ENCODE measurements around the gene KCNIP4.

KCNIP4 gene

DNA sequence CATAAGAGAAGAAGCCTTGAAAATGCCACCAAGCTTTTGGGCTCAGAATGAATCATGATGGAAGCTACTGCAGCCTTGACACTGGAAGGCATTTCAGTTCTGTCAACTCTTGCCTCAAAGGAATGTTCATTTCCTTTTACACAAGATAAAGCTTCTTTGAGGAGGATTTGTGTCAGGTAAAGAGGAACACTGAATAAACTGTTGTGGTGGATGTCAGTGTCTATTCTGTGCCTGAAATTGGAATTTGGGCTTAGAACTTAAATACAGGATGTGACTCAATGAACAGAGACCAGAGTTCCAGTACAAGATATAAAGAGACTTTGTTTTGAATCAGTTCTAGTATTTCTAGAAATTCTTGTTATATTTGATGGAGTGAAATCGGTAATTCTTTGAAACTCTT is 935.1 kb downstream of the KCNIP4 start:
- DNase-seq = no peak

GRCh38 chr4:21012851-21013331 is 935.7 kb downstream of the KCNIP4 start:
- DNase-seq = no peak

DNA sequence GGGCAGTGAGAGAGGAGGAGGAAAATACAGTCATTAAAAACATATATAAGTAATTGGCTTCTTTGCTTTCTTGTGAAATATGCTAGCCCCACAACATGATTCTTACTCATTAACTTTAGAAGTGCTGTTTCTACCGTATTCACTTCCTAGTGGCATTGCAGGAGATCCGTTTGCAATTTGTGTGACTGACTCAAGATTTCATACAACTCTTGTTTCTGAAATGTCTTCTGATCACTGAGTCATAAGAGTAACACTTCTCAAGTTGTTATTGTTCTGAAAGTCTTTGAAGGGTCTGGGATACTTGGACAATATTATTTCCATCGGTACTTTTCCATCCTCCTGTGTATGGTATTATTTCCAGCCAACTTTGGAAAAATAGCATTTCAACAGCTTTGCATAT is 937.5 kb downstream of the KCNIP4 start:
- DNase-seq = no peak

DNA sequence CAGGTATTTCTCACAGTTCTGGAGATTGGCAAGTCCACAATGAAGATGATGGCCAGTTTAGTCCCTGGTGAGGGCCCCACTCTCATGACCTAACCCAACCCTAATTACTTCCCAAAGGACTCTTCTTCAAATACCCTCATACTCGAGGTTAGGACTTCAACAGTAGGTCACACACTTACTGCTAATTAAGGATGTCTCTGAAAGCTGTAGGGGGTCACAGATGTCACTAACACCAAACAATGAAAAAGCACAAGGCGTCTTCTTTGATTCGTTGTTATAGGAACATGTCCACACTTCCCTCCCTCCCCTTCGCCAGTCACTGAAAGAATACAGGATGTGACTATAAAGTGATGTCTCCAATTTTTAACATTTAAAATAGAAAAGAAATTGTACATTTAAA is 938.6 kb downstream of the KCNIP4 start:
- DNase-seq = no peak

GRCh38 chr4:21005647-21006046 is 942.9 kb downstream of the KCNIP4 start:
- DNase-seq = no peak

DNA sequence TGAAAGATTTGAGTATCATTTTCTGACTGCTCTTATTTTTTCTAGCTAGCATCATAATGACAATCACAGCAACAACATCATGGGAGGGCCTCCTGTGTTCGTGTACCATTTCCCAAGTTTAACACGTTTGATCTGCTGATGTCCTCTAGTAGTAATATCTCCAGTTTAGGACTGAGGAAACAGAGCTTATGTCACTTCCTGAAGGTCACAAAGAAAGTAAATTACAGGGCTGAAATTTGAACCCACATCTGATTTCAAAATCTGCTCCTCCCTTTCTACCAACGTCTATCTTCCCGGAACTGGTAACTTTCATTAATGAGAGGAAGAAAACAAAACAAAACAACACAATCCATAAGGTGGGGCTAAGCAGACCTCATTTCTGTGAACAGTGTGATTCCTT is 945.6 kb downstream of the KCNIP4 start:
- no peak for DNase-seq

DNA sequence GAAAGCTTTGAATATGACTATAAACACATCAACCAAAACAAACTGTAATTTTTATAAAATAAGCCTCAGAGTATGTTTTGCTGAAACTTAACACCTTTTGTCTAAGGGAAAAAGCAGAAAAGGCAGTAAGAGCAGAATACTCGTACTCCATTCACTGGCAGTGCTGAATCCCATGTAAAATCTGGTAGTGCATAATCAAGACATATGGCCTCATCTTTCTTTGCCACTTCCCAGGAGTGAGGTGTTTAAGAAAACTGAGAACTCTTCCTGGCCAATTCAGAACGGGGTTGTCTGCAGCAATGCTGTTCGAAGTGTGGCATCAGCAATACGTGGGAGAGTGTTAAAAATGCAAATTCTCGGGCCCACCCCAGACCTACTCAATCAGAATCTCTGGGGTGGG is 946.3 kb downstream of the KCNIP4 start:
- DNase-seq = no peak

DNA sequence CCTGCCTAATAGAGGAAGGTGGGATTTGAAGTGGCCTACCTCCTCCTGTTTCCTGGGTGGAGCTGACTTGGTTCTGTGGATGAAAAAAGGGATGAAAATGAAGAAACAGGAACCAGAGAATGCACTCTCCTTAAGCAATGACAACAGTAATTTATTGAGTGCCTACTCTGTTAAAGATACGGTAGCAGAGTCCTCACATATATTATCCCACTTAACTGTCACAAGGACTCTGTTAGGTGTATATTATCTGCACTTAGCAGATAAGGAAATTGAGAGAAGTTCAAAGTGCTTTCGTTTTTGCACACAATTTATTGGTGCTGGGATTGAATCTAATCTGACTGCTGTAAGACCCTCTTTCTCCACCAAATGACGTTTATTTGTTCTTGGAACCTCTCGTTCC is 947.1 kb downstream of the KCNIP4 start:
- no peak for DNase-seq

DNA sequence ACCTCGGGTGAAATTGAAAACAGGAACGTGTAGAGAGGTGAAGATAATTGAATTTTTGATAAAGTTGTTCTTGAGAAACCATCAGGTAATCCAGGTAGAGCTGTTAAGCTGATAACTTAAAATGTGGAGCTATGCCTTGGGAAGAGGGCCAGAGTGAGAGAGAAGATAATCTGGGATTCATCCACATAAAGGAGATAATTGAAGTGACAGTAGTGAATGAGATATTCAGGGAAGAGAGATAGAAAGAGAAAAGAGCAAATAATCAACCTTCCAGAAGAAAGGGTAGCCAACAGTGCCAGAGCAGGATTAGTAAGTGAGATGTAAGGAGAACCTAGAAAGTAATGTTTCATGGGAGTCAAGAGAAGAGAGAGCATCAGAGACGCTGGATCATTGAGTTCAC is 950.7 kb downstream of the KCNIP4 start:
- no peak for DNase-seq

DNA sequence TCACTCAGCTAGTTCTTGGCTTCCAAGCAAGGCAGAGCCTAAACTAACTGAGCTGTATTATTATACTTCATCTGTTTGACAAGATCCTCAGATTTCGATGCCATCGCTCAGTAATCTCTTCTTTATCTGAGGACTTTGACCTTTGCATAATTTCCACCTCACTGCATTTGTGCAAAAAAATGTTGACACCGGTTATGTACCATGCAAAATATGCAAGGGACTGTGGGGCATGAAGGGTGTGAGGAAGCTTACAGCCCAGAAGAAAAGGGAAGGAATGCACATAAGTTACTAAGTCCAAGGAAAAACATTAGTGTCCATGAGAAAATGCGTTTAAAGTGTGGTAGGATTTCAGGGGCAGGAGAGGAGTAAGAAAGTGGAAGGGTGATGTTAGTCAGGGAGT is 953.0 kb downstream of the KCNIP4 start:
- no peak for DNase-seq

DNA sequence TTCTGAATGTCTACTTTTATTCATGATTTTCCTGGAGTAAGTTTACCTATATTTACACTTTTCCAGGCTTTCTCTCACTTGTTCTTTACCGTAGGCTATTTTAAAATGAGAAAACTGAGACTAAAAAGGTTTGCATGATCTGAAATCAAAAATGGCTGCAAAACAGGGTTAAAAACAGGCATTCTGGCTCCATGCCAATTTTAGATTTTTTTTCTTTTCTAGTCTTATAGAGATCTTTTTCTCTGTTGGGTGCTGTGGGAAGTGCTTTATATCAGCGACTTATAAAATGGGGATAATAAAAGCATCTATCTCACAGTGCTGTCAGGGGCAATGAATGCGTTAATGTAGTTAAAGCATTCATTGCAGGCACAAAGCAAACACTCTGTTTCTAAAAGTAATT is 953.6 kb downstream of the KCNIP4 start:
- no peak for DNase-seq

GRCh38 chr4:20992002-20992401 is 956.6 kb downstream of the KCNIP4 start:
- DNase-seq = no peak

DNA sequence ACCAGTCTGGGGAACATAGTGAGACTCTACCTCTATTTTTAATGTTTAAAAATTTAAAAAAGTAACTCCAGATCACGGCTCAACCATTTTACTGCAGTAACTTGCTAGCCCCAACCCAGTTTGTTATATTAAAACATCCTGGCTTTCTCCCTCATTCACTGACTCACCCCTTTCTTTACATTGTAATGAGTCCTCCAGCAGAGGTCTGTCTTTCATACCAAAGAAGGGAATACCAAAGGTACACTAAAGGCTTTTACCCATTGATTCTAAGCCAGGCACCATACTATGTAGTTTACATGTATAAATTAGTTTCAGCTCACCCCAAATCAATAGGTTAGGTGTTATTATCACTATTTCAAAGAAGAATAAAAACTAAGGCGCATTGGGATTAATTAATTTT is 961.4 kb downstream of the KCNIP4 start:
- DNase-seq = no peak

GRCh38 chr4:20984576-20984836 is 964.1 kb downstream of the KCNIP4 start:
- no peak for DNase-seq

DNA sequence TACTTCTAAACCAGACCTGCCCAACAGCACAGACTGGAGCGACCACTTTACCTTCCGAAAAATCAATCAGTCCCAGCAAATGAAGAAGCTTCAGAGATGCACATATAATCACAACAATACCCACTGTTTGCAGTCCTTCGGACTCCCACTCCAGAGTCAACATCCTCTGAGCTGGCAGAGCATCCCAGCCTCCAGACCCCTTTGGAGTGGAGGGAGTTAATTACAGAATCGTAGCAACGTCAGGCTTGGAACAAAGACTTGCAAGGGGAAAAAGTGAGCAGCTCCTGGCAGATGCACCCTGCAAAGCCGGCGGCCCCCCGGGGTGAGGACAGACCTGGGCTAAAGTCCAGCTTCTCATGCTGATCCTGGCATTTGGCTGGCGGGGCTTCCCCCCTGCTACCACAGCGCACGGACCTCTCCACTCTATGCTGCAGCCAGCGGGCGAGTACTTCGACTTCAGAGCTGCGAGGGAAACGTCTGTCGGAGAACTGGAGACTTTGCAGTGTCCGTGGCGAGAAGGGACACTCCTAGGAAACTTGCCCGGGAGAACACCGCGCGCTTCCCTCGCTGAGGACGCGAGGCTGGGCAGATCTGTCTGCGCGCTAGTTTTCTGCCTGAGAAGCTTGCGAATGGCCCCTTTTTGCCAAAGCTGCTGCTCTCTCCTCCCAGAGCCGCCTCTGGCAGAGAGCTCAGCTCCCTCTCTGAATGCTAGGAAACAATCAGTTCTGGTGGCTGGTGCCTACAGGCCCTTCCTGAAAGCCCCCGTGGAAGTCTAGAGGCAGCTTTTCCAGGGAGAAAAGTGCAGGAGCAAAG is 964.6 kb downstream of the KCNIP4 start:
- no peak for DNase-seq

GRCh38 chr4:20982544-20982943 is 966.0 kb downstream of the KCNIP4 start:
- DNase-seq = no peak

DNA sequence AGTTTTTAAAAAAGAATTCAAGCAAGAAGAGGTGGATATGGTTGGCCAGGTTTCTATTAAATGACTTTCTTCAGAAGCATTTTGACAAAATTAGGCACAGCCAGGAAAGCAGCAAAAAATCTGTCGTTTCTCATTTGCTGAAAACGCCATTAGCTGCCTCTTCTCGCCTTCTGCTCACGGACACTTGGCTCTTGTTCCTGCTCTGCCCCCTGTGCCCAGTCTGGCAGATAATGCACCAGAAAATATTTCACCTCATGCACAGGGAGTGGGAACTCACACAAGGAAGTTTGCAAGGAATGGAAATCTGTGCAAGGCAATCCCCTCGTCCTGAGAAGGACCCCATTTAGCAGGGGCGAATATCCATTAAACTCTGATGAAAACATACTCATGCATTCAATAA is 988.3 kb downstream of the KCNIP4 start:
- DNase-seq = no peak

DNA sequence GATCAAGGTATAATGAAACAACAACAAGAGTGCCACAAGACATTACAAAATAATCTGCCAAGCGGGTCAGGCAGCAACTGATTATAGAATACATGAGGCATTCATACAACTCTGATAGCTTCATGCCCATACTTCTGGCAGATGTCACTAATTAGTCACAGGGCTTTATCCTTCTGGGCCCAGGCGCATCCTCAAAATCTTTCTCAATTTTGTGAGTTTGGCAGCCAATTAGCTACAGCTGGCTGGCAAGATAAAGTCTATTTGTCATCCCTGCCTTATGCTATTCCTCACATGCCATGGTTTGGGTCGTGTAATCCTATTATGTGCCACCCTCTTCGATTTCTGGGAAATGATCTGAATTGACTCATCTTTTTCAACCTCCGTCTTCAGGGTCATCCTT is 994.0 kb downstream of the KCNIP4 start:
- no peak for DNase-seq

DNA sequence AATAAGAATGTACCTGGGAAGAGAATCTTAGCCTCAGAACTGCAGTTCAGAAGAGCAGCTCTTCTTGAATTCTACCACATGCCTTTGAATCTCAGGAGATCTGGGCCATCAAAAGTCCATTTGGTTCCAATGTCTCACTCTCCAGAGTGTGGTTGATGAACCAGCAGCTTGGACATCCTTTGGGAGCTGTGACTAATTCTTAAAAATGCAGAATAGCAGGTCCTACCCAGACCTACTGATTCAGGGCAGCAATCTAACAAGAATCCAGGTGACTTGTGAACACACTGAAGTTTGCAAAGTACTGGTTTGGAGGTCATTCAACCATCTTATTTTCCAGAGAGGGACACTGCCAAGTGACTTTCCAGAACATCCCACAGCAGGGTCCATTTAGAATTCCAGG is 1003.6 kb downstream of the KCNIP4 start:
- DNase-seq = no peak

GRCh38 chr4:20944451-20944850 is 1004.1 kb downstream of the KCNIP4 start:
- DNase-seq = no peak

- no peak for DNase-seq
These were observed 1010.4 kb downstream of the KCNIP4 start for GRCh38 chr4:20938204-20938603.

DNA sequence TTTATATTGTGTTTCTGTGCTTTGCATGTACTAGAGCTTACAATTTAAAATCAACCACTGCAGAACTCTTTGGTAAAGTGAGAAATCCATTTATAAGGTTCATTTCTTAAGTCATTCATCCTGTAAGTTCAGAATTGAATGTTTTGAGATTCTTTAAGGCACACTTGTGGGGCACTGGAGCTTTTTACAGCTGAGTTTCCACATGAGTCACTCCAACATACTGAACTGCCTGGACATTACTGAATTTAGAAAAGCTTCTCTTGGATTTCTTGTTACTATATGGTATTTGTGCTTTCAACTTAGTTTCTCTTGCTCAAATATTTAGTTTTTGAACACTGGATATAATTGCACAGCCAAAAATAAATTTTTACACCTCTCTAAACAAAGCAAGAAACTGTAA is 1022.0 kb downstream of the KCNIP4 start:
- no peak for DNase-seq

DNA sequence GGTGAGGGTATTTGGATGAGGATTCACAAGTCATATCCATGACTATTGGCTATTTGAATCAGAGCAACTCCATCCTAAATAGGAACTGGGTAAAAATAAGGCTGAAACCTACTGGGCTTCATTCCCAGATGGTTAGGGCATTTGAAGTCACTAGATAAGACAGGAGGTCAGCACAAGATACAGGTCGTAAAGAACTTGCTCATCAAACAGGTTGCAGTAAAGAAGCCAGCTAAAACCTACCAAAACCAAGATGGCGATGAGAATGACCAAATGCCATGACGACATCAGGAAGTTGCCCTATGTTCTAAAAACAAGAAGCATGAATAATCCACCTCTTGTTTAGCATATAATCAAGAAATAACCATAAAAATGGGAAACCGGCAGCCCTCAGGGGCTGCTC is 1023.4 kb downstream of the KCNIP4 start:
- DNase-seq = no peak

- no peak for DNase-seq
These were observed 1025.6 kb downstream of the KCNIP4 start for GRCh38 chr4:20922962-20923361.

GRCh38 chr4:20916106-20916505 is 1032.5 kb downstream of the KCNIP4 start:
- no peak for DNase-seq

DNA sequence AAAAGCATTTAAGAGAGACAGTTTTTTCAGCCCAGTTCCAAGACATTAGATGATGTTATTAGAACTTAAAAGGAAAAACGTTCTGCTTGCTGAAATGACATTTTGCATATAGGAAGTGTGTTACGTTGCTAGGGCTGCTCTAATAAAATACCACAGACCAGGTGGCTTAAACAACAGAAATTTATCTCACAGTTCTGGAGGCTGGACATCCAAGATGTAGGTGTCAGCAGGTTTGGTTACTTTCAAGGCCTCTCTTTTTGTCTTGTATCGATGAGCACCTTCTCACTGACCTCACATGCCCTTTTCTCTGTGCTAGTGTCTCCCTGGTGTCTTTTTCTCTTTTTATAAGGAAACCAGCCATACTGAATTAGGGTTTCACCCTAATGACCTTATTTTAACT is 1043.6 kb downstream of the KCNIP4 start:
- DNase-seq = no peak
